ENCODE results near the gene UBASH3B.
A peak's percentile ranks its signal among the peaks of the same experiment; 100 is the strongest.
"Not testable (repeated sequence)": the region's sequence is repeated elsewhere in the genome, so short reads cannot be mapped to it uniquely, and the experiment has no call there.

Gene UBASH3B

GRCh38 chr11:122655527-122656072 is at the start of gene UBASH3B:
Gene UBASH3B (plus strand): TSS chr11:122655722. CDS start chr11:122656050, 328 bp downstream.
- peak; percentile 61 for DNase-seq (ENCODE audit: low spot score)

GRCh38 chr11:122607162-122607561 is 48.4 kb upstream of the UBASH3B start:
- DNase-seq (ENCODE audit: low spot score) = not testable (repeated sequence)

- no peak for DNase-seq (ENCODE audit: low spot score)
Observed at GRCh38 chr11:122612123-122612824, 43.2 kb upstream of the UBASH3B start.

GRCh38 chr11:122616718-122617117 is 38.8 kb upstream of the UBASH3B start:
- no peak for DNase-seq (ENCODE audit: low spot score)

- no peak for DNase-seq (ENCODE audit: low spot score)
Observed at GRCh38 chr11:122617297-122617696, 38.2 kb upstream of the UBASH3B start.

- DNase-seq (ENCODE audit: low spot score) = no peak
Observed at GRCh38 chr11:122617926-122618325, 37.6 kb upstream of the UBASH3B start.

- DNase-seq (ENCODE audit: low spot score) = no peak
Observed at GRCh38 chr11:122618927-122619326, 36.6 kb upstream of the UBASH3B start.

GRCh38 chr11:122619757-122620156 is 35.8 kb upstream of the UBASH3B start:
- no peak for DNase-seq (ENCODE audit: low spot score)

- not testable (repeated sequence) for DNase-seq (ENCODE audit: low spot score)
Observed at GRCh38 chr11:122625501-122625900, 30.0 kb upstream of the UBASH3B start.

- DNase-seq (ENCODE audit: low spot score) = no peak
Observed at GRCh38 chr11:122625976-122626665, 29.4 kb upstream of the UBASH3B start.

- DNase-seq (ENCODE audit: low spot score) = no peak
Observed at GRCh38 chr11:122627745-122628144, 27.8 kb upstream of the UBASH3B start.

- peak; percentile 72 for DNase-seq (ENCODE audit: low spot score)
Observed at GRCh38 chr11:122628810-122629555, 26.5 kb upstream of the UBASH3B start.

GRCh38 chr11:122632181-122632824 is 23.2 kb upstream of the UBASH3B start:
- DNase-seq (ENCODE audit: low spot score) = no peak

GRCh38 chr11:122633219-122633829 is 22.2 kb upstream of the UBASH3B start:
- DNase-seq (ENCODE audit: low spot score) = peak; percentile 40

GRCh38 chr11:122634501-122634900 is 21.0 kb upstream of the UBASH3B start:
- DNase-seq (ENCODE audit: low spot score) = no peak

- DNase-seq (ENCODE audit: low spot score) = no peak
Observed at GRCh38 chr11:122637541-122637940, 18.0 kb upstream of the UBASH3B start.

GRCh38 chr11:122642472-122642922 is 13.0 kb upstream of the UBASH3B start:
- no peak for DNase-seq (ENCODE audit: low spot score)

- DNase-seq (ENCODE audit: low spot score) = no peak
Observed at GRCh38 chr11:122642971-122643370, 12.6 kb upstream of the UBASH3B start.

- DNase-seq (ENCODE audit: low spot score) = no peak
Observed at GRCh38 chr11:122645847-122646246, 9.7 kb upstream of the UBASH3B start.

- no peak for DNase-seq (ENCODE audit: low spot score)
Observed at GRCh38 chr11:122646549-122647340, 8.8 kb upstream of the UBASH3B start.
